ENCODE results near the gene MYH7. TPM values are rescaled to one million over a fixed set of nuclear protein-coding genes. Genes with fewer than 3 reads are reported as not detected.

MYH7 gene
- total RNA-seq, 1 donor from 2014 or later: 0.12 TPM

GRCh38 chr14:23379366-23380196, 55.9 kb downstream of the MYH7 start:
- Histone ChIP-seq H3K4me3 (no peak overlapping the region), H3K27me3 (no peaks in the 10 kb centered on the region), H3K36me3 (no peaks in the 10 kb centered on the region), H3K4me1 (no peaks in the 10 kb centered on the region), H3K9me3 (no peaks in the 10 kb centered on the region), H3K27ac (no peak overlapping the region)
- TF ChIP-seq CTCF (IDR thresholded peaks at IDR 0.05): peak; percentile 91
- peak; percentile 94 for ATAC-seq
- peak; percentile 88 for DNase-seq
- intact Hi-C loops (cut with DNase I): loop anchor here (5.0 kb wide), 1 partner anchor 52 kb away; no protein-coding TSS in a partner anchor

GRCh38 chr14:23378612-23379220, 56.7 kb downstream of the MYH7 start:
- Histone ChIP-seq H3K9me3 (no peaks in the 10 kb centered on the region), H3K36me3 (no peaks in the 10 kb centered on the region), H3K27ac (no peak overlapping the region), H3K4me3 (no peak overlapping the region), H3K27me3 (no peaks in the 10 kb centered on the region), H3K4me1 (no peaks in the 10 kb centered on the region)
- intact Hi-C loops (cut with DNase I): loop anchor here (5.0 kb wide), 1 partner anchor 51 kb away; no protein-coding TSS in a partner anchor
- TF ChIP-seq CTCF (IDR thresholded peaks at IDR 0.05): no peak
- ATAC-seq (no peak), DNase-seq (no peak)

DNA sequence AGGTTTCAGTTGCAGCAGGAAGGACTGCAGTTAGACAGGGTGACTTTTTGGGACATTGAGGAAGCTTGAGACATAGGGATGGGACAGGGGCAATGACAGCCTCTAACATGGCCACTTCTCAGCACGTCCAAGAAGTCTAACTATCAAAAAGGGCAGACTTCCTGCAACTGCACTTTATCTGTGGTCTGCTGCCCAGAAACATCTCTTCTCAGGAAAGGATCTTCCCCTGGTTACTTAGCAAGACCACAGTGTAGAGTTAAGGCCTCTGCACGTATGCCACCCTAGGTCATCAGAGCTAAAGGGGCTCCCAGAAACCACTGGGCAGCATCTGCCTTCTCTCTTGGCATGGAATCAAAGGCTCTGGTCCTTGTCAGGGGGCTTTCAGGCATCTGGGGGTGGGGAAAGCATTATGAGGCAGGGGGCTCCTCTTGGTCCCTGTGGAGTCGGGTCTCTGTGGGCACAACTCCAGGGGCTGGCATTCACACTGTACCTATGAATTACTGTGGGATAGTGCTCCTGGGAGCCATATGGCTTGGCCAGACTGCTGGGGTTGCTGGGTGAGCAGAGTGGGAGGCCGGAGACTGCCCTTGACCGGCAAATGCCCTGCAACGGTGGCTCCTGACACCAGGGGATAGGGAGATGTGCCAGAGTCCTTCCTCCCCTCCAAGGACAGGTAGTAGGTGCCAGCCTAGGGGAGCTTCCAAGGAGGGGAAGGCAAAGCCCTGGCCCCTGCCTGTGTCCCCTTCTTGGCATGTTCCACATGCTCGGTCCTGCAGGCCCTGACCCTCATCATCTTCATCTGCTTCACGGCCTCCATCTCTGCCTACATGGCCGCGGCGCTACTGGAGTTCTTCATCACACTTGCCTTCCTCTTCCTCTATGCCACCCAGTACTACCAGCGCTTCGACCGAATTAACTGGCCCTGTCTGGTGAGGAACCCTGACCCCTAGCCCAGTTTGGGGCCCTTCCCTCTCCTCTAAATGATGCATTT, 57.6 kb downstream of the MYH7 start:
- no peaks in the 10 kb centered on the region for H3K9me3 ChIP-seq
- DNase-seq: no peak
- TF ChIP-seq CTCF (IDR thresholded peaks at IDR 0.05): no peak
- no peaks in the 10 kb centered on the region for H3K36me3 ChIP-seq
- no peak overlapping the region for H3K27ac ChIP-seq
- ATAC-seq: no peak
- intact Hi-C loops (cut with DNase I): loop anchor here (5.0 kb wide), 1 partner anchor 51 kb away; no protein-coding TSS in a partner anchor
- no peak overlapping the region for H3K4me3 ChIP-seq
- no peaks in the 10 kb centered on the region for H3K4me1 ChIP-seq
- H3K27me3 ChIP-seq: no peaks in the 10 kb centered on the region

DNA sequence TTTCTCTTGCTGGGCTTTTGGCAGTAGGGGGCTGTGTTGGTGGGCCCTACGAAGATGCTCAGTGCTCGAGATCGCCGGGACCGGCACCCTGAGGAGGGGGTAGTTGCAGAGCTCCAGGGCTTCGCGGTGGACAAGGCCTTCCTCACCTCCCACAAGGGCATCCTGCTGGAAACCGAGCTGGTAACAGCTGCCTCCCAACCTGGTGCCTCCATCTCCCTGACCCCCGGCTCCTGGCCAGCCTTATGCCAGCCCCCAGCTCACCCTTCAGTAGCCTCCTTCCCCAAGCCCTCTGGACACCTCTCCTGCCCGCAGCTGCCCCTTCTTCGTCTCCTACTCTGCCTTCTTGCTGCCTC, 58.3 kb downstream of the MYH7 start:
- H3K4me1 ChIP-seq: no peaks in the 10 kb centered on the region
- no peaks in the 10 kb centered on the region for H3K27me3 ChIP-seq
- no peak overlapping the region for H3K4me3 ChIP-seq
- H3K9me3 ChIP-seq: no peaks in the 10 kb centered on the region
- intact Hi-C loops (cut with DNase I): loop anchor here (5.0 kb wide), 1 partner anchor 50 kb away; no protein-coding TSS in a partner anchor
- DNase-seq (no peak), ATAC-seq (no peak)
- TF ChIP-seq CTCF (IDR thresholded peaks at IDR 0.05): no peak
- H3K36me3 ChIP-seq: no peaks in the 10 kb centered on the region
- H3K27ac ChIP-seq: no peak overlapping the region

GRCh38 chr14:23376482-23377197, 58.8 kb downstream of the MYH7 start, which contains the start of gene CMTM5:
Gene CMTM5, plus strand, starts transcription at chr14:23377046. Its CDS starts 206 bp downstream, at chr14:23377252.
- H3K27ac ChIP-seq: no peak within 1 kb of the TSS
- no peaks in the 10 kb centered on the region for H3K36me3 ChIP-seq
- no peaks in the 10 kb centered on the region for H3K9me3 ChIP-seq
- no peak for TF ChIP-seq CTCF (IDR thresholded peaks at IDR 0.05)
- no peaks in the 10 kb centered on the region for H3K4me1 ChIP-seq
- DNase-seq (no peak), ATAC-seq (no peak)
- H3K4me3 ChIP-seq: peak within 1 kb of the TSS; percentile 10
- intact Hi-C loops (cut with DNase I): loop anchor here (5.0 kb wide), 1 partner anchor 49 kb away; no protein-coding TSS in a partner anchor
- no peaks in the 10 kb centered on the region for H3K27me3 ChIP-seq

All from upper lobe of right lung (tissue), 1 donor.